WERI-Rb-1 (cell line): ENCODE data around the gene FOXN3.

Source experiments
- DNase-seq: peaks from one replicate; pipeline ENCODE4 v3.0.0-alpha.2; 2020
- H3K27ac ChIP-seq: fragments of 250-450 bp; sonication (Bioruptor Pico); 2 replicates; pipeline ENCODE4 v1.5.1; 2020; ENCODE audit warnings: mild to moderate bottlenecking, moderate library complexity
- H3K27me3 ChIP-seq: fragments of 250-450 bp; sonication (Bioruptor Pico); 2 replicates; pipeline ENCODE4 v1.5.1; 2021; ENCODE audit warnings: mild to moderate bottlenecking, low read depth, moderate library complexity; ENCODE audit not compliant: insufficient read depth, severe bottlenecking
- H3K36me3 ChIP-seq: fragments of 250-450 bp; sonication (Bioruptor Pico); 2 replicates; pipeline ENCODE4 v1.5.1; 2020; ENCODE audit warnings: mild to moderate bottlenecking, moderate library complexity
- H3K4me3 ChIP-seq: 2 replicates; pipeline ENCODE4 v1.5.1; 2011; ENCODE audit warnings: low read depth, mild to moderate bottlenecking, control low read depth, low read length
- H3K9me3 ChIP-seq: fragments of 250-450 bp; sonication (Bioruptor Pico); 2 replicates; pipeline ENCODE4 v1.5.1; 2021; ENCODE audit warnings: mild to moderate bottlenecking, moderate library complexity; ENCODE audit not compliant: severe bottlenecking
- TF ChIP-seq, protein P1 (sequence below): IDR thresholded peaks from 2 replicates; pipeline ENCODE4 v1.5.1; 2011; ENCODE audit warnings: low read depth, mild to moderate bottlenecking, control low read depth, inconsistent platforms, low read length

Gene FOXN3

DNA sequence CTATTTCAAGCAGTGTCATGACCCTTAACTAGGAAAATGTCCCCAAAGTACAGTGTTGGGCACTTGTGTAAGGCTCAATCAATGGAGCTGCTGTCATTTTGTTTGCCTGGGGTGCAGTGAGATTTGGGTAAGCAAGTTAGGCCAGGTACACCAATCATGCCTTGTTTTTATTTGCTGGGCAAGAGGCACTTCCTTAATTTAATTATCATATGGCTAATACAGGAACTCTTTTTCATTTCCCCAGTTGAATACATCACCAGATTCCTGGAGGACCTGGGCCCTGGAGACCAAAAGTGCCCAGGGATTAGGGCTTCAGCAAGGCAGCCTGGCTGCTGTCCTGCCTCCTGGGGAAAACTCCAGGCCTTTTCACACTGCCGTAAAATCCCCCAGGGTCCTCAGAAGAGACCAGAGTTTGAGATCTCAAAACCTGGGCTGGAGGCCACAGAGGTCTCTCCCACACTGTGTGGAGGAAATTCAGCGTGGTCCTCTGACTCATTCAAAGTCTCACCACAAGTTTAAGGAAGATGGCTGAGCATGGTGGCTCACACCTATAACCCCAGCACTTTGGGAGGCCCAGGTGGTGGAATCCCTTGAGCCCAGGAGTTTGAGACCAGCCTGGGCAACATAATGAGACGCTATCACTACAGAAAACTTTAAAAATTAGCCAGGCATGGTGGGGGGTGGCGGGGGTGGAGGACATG lies 28.4 kb upstream of the FOXN3 start:
- Histone ChIP-seq H3K4me3 (no peak overlapping the region), H3K36me3 (no peaks in the 10 kb centered on the region), H3K27ac (no peak overlapping the region), H3K27me3 (no peaks in the 10 kb centered on the region), H3K9me3 (no peaks in the 10 kb centered on the region)
- DNase-seq = no peak
- TF ChIP-seq, protein P1, sequence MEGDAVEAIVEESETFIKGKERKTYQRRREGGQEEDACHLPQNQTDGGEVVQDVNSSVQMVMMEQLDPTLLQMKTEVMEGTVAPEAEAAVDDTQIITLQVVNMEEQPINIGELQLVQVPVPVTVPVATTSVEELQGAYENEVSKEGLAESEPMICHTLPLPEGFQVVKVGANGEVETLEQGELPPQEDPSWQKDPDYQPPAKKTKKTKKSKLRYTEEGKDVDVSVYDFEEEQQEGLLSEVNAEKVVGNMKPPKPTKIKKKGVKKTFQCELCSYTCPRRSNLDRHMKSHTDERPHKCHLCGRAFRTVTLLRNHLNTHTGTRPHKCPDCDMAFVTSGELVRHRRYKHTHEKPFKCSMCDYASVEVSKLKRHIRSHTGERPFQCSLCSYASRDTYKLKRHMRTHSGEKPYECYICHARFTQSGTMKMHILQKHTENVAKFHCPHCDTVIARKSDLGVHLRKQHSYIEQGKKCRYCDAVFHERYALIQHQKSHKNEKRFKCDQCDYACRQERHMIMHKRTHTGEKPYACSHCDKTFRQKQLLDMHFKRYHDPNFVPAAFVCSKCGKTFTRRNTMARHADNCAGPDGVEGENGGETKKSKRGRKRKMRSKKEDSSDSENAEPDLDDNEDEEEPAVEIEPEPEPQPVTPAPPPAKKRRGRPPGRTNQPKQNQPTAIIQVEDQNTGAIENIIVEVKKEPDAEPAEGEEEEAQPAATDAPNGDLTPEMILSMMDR = no peak

- DNase-seq = no peak
- Histone ChIP-seq H3K27ac (no peak overlapping the region), H3K4me3 (no peak overlapping the region), H3K36me3 (no peaks in the 10 kb centered on the region), H3K27me3 (no peaks in the 10 kb centered on the region), H3K9me3 (no peaks in the 10 kb centered on the region)
- TF ChIP-seq, protein P1 = no peak
Measured at GRCh38 chr14:89444516-89445125, 27.6 kb upstream of the FOXN3 start.

GRCh38 chr14:89444044-89444443 lies 27.0 kb upstream of the FOXN3 start:
- H3K4me3 ChIP-seq = no peak overlapping the region
- H3K27me3 ChIP-seq = no peaks in the 10 kb centered on the region
- no peaks in the 10 kb centered on the region for H3K9me3 ChIP-seq
- DNase-seq = no peak
- no peak overlapping the region for H3K27ac ChIP-seq
- no peaks in the 10 kb centered on the region for H3K36me3 ChIP-seq
- TF ChIP-seq, protein P1 = no peak

DNA sequence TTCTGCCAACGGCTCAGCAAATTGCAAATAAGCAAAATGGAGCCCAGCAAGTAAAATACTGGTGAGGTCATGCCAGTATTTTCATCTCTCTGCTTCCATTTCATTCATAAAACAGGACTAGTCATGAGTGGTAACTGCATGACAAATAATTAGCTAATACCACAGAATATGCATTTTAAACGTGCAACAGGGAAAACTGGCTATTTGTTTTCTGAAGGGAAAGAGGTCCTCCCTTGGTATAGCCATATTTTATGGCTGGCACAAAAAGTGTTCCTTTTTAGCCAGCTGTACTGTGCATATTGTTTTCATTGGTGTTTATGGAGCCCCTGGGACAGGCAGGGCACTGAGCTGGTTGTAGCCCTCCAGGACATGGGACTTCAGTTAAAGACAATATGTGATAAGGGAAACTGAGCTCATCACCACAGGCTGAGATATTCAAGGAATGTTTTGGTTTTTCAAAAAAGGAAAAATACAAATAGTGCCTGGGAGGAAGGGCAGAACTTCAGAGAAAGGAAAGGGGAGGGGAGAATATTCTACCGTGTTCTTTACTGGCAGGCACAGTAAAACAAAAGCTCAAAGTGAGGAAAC lies 26.1 kb upstream of the FOXN3 start:
- DNase-seq = no peak
- Histone ChIP-seq H3K27me3 (no peaks in the 10 kb centered on the region), H3K9me3 (no peaks in the 10 kb centered on the region), H3K4me3 (no peak overlapping the region), H3K27ac (no peak overlapping the region), H3K36me3 (no peaks in the 10 kb centered on the region)
- TF ChIP-seq, protein P1 = no peak

DNA sequence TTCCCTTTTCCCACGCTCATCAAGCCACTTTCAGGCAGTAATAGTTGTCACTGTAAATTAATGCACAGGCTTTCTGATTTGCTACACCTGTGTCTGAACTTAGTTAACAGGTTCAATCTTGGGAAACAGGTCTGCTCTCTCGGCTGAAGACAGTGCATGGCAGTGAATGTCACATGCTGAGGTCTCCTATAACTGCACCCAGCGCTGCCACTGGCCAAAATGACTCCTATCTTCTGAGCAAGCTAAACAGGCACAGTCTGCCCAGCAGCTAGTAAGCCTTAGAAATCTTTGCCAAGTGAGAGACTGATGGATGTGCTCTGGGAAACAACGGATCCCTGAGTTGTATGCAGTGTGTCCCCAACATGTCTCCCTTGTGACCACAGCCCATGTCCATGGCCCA lies 25.2 kb upstream of the FOXN3 start:
- TF ChIP-seq, protein P1 = no peak
- no peaks in the 10 kb centered on the region for H3K36me3 ChIP-seq
- no peaks in the 10 kb centered on the region for H3K9me3 ChIP-seq
- no peaks in the 10 kb centered on the region for H3K27me3 ChIP-seq
- no peak overlapping the region for H3K27ac ChIP-seq
- H3K4me3 ChIP-seq = no peak overlapping the region
- DNase-seq = no peak
